NOMO-1 treated with DMSO at 0.1 percent for 48 hours (cell line): ENCODE measurements around the gene MUC5B.
A peak's percentile ranks its signal among the peaks of the same experiment; 100 is the strongest.
"Not testable (repeated sequence)": the region's sequence is repeated elsewhere in the genome, so short reads cannot be mapped to it uniquely, and the experiment has no call there.

ENCODE experiments used
- DNase-seq: peaks from one replicate; lab custom pipeline; 2025; ENCODE audit not compliant: unreplicated experiment; lab: John Stamatoyannopoulos, UW

Gene MUC5B

GRCh38 chr11:1222491-1223345 is at the start of gene MUC5B:
Gene MUC5B (plus strand): TSS chr11:1223066. CDS start chr11:1223124, 58 bp downstream.
- DNase-seq = no peak

- not testable (repeated sequence) for DNase-seq
Observed at GRCh38 chr11:1173396-1173795, 49.5 kb upstream of the MUC5B start.

GRCh38 chr11:1174441-1175370 is 48.2 kb upstream of the MUC5B start:
- no peak for DNase-seq

GRCh38 chr11:1175461-1176223 is 47.2 kb upstream of the MUC5B start:
- DNase-seq = no peak

- DNase-seq = no peak
Observed at GRCh38 chr11:1176224-1177019, 46.4 kb upstream of the MUC5B start.

- DNase-seq = no peak
Observed at GRCh38 chr11:1177020-1177770, 45.7 kb upstream of the MUC5B start.

- DNase-seq = no peak
Observed at GRCh38 chr11:1177771-1178090, 45.1 kb upstream of the MUC5B start.

GRCh38 chr11:1178201-1178885 is 44.5 kb upstream of the MUC5B start:
- no peak for DNase-seq

- no peak for DNase-seq
Observed at GRCh38 chr11:1178906-1179305, 44.0 kb upstream of the MUC5B start.

GRCh38 chr11:1179641-1180040 is 43.2 kb upstream of the MUC5B start:
- no peak for DNase-seq

- no peak for DNase-seq
Observed at GRCh38 chr11:1180171-1180570, 42.7 kb upstream of the MUC5B start.

- DNase-seq = no peak
Observed at GRCh38 chr11:1180947-1181391, 41.9 kb upstream of the MUC5B start.

- no peak for DNase-seq
Observed at GRCh38 chr11:1181420-1181819, 41.4 kb upstream of the MUC5B start.

- peak; percentile 5 for DNase-seq
Observed at GRCh38 chr11:1181853-1182535, 40.9 kb upstream of the MUC5B start.

GRCh38 chr11:1184139-1184538 is 38.7 kb upstream of the MUC5B start:
- not testable (repeated sequence) for DNase-seq

GRCh38 chr11:1188451-1189130 is 34.3 kb upstream of the MUC5B start:
- not testable (repeated sequence) for DNase-seq

- not testable (repeated sequence) for DNase-seq
Observed at GRCh38 chr11:1189816-1190215, 33.0 kb upstream of the MUC5B start.
